ENCODE data around the gene PTK7.

The PTK7 gene

GRCh38 chr6:43186019-43186418 is 109.9 kb downstream of the PTK7 start:
- no peak overlapping the region for H3K4me3 ChIP-seq (ENCODE audit: low read depth, low read length)

GRCh38 chr6:43186706-43187105 is 110.6 kb downstream of the PTK7 start:
- no peak for TF ChIP-seq CTCF (IDR thresholded peaks at IDR 0.05; ENCODE audit: control insufficient read depth, extremely low read depth, insufficient read depth)
- no peak overlapping the region for H3K4me3 ChIP-seq (ENCODE audit: low read depth, low read length)
- DNase-seq (ENCODE audit: low read depth) = no peak

More at GRCh38 chr6:43186019-43186418, 109.9 kb downstream of the PTK7 start:
- TF ChIP-seq CTCF (IDR thresholded peaks at IDR 0.05; ENCODE audit: control insufficient read depth, extremely low read depth, insufficient read depth) = no peak
- DNase-seq (ENCODE audit: low read depth) = no peak

- TF ChIP-seq CTCF (IDR thresholded peaks at IDR 0.05; ENCODE audit: control insufficient read depth, extremely low read depth, insufficient read depth) = no peak
- no peak overlapping the region for H3K4me3 ChIP-seq (ENCODE audit: low read depth, low read length)
- DNase-seq (ENCODE audit: low read depth) = no peak
Observed at GRCh38 chr6:43187821-43188220, 111.7 kb downstream of the PTK7 start.

GRCh38 chr6:43188426-43188825 is 112.3 kb downstream of the PTK7 start:
- no peak for TF ChIP-seq CTCF (IDR thresholded peaks at IDR 0.05; ENCODE audit: control insufficient read depth, extremely low read depth, insufficient read depth)
- no peak for DNase-seq (ENCODE audit: low read depth)
- no peak overlapping the region for H3K4me3 ChIP-seq (ENCODE audit: low read depth, low read length)

- no peak overlapping the region for H3K4me3 ChIP-seq (ENCODE audit: low read depth, low read length)
- no peak for DNase-seq (ENCODE audit: low read depth)
- no peak for TF ChIP-seq CTCF (IDR thresholded peaks at IDR 0.05; ENCODE audit: control insufficient read depth, extremely low read depth, insufficient read depth)
Observed at GRCh38 chr6:43189776-43190304, 113.7 kb downstream of the PTK7 start.

- no peak for TF ChIP-seq CTCF (IDR thresholded peaks at IDR 0.05; ENCODE audit: control insufficient read depth, extremely low read depth, insufficient read depth)
Observed at GRCh38 chr6:43192911-43193310, 116.8 kb downstream of the PTK7 start.

GRCh38 chr6:43193929-43194328 is 117.8 kb downstream of the PTK7 start:
- no peak overlapping the region for H3K4me3 ChIP-seq (ENCODE audit: low read depth, low read length)
- TF ChIP-seq CTCF (IDR thresholded peaks at IDR 0.05; ENCODE audit: control insufficient read depth, extremely low read depth, insufficient read depth) = no peak
- DNase-seq (ENCODE audit: low read depth) = no peak

More at GRCh38 chr6:43192911-43193310, 116.8 kb downstream of the PTK7 start:
- no peak overlapping the region for H3K4me3 ChIP-seq (ENCODE audit: low read depth, low read length)
- DNase-seq (ENCODE audit: low read depth) = no peak

All from LNCaP clone FGC (cell line).